Limb (tissue), 2 donors: ENCODE data around the gene JUNB.
A peak's percentile ranks its signal among the peaks of the same experiment; 100 is the strongest.
"Not testable (repeated sequence)": the region's sequence is repeated elsewhere in the genome, so short reads cannot be mapped to it uniquely, and the experiment has no call there.

Experiments
- DNase-seq, 2 donors: peaks; one replicate each; pipeline ENCODE4 v3.0.0-alpha.2; 2016; ENCODE audit errors: extremely low spot score in 2 of 2

Gene JUNB

DNA sequence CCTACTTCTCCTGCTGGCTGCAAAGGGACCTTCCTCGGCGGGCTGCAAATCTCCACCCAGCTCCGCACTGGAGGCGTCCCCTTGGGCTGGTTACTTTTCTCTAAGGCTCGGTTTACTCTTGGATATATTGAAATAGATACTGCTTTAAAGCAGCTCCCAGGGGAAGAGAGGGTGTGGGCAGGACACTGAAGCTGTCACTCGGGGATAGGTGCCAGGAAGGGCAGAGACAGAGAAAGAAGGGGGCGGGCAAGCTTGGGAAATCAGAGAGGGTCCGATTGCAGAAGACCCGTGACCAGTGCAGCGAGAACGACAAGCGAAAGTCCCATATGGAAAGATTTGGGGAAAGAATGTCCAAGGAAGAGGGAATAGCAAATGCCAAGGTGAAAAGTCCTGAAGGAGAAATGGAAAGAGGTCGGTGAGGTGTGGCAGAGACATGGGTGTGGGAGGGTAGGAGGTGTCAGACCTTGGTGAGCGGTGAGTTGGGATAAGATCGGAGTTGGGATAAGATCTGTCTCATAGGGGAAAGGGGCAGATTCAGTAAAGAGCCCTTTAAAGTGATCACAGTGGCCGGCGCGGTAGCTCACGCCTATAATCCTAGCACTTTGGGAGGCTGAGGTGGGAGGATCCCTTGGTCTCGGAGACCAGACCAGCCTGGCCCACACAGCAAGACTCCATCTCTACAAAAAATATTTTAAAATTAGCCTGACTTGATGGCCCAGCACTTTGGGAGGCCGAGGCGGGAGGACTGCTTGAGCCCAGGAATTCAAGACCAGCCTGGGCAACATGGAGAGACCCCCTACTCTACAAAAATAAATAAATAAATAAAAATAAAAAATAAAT is 11.2 kb downstream of the JUNB start:
- DNase-seq = no peak

GRCh38 chr19:12804051-12804450 is 12.8 kb downstream of the JUNB start:
- DNase-seq = no peak

DNA sequence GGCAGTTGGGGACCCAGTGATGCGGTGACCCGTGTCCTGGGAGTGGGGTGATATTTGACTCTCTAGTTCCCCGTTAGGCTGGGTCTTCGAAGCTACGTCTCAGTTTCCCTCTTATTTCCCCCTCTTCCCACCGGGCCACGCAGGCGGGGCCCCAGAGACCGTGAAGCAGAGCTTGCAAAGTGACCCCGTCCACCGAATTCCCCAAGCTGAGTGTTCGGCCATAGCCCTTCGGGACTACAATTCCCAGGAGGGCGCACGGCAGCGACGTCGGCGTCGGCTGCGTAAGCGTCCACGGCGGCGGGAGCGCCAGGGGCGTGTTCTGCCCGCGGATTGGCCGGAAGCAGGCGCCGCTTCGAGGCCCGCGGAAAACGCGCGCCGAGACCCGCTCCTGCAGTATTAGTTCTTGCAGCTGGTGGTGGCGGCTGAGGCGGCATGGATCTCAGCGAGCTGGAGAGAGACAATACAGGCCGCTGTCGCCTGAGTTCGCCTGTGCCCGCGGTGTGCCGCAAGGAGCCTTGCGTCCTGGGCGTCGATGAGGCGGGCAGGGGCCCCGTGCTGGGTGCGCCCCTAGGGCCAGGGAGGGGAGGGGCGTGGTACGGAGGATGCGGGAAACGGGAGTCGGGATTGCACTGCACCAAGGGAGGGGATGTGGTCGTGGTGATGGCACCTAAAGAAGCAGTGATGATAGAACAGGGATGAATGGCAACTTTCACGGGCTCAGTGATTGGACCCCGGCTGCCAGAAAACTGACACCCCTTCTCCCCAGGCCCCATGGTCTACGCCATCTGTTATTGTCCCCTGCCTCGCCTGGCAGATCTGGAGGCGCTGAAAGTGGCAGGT is 15.2 kb downstream of the JUNB start, which contains the start of gene RNASEH2A:
RNASEH2A (plus strand) TSS at position 343 of the 840 bp plus-strand sequence; CDS start at position 433, 90 bp downstream.
- peak; percentile 92 for DNase-seq

- DNase-seq = no peak
Measured at GRCh38 chr19:12815088-12815487, 23.8 kb downstream of the JUNB start.

- not testable (repeated sequence) for DNase-seq
Measured at GRCh38 chr19:12817188-12817587, 25.9 kb downstream of the JUNB start.

DNA sequence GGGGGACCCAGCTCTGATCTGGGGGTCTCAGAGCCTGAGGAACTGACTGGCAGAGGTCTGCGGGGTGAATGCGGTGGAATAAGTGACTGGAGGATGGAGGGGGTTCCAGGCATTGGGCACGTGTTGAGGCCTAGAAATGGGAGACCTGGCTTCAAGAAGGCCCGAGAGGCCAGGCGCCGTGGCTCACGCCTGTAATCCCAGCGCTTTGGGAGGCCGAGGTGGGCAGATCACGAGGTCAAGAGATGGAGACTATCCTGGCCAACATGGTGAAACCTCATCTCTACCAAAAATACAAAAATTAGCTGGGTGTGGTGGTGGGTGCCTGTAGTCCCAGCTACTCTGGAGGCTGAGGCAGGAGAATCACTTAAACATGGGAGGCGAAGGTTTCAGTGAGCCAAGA is 26.5 kb downstream of the JUNB start:
- DNase-seq = not testable (repeated sequence)

DNA sequence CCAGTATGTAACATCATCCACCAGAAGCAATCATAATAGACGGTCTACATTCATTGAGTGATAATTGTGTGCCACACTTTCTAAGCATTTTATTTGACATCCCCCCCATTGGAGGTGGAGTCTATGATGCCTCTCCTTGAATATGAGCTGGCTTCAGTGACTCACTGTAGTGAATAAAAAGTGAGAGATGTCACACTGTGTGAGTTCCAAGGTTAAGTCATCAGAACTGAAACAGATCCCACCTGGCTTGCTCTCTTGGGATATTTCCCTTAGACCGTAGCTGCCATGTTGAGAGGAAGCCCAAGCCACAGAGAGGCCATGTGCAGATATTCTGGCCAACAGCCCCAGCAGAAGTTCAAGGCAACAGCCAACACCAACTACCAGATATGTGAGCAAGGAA is 30.5 kb downstream of the JUNB start:
- DNase-seq = no peak

DNA sequence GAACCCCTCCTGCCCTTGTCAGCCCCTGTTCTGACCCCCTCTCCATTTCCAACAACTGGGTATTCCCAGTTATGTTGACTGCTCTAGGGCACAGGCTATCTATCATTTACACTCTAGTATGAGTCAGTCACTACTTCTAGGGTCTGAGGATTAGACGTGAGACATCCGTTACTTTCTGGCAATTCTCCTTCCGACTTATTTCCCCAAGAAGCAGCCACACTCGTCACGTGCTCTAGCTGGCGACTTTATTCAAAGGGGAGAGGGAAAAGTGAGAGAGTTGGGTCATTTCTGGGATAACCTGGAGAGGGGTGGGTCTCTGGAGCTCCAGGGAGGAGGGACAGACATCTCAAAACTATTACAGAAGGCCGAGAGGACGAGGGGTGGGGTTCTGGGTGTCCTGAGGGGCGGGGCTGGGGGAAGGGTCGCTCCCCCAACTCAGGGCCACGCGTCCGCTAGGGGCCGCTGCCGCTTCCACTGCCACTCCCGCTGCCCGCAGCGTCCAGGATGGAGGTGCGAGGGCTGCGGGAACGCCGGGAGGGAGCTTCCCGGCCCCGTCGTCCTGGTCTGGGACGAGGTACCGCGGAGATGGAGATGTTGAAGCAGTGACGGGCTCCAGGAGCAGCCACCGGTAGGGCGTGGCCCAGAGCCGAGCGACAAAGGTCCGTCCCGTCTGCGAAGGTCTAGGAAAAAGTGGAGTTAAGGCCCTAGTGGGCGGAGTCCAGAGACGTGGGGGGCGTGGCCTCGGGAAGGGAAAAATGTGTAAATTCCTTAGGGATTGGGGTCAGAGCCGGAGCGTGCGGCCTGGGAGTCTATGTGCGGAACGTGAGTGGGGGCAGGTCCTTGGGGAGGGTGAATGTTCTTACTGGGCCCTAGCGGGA is 34.2 kb downstream of the JUNB start:
- peak in 1 of 2 donors; percentile 55 for DNase-seq

DNA sequence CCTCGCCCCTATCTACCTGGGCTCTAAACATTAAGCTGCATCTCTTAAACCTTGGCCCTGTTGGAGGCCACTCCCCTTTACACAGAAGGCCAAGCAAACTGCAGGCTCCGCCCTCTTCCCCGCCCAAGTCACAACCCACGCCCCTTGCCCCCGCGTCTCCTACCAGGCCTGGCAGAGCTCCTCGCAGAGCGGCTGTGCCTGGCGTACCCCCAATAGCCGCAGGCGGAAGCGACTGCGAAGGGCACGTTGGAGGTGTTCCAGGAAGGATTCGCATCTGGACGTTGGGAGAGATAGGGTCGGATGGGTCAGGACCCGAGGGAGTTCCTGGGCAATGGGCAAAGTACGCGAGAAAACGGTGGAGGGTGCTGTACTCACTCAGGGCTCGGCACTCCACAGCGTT is 37.2 kb downstream of the JUNB start:
- DNase-seq = no peak

DNA sequence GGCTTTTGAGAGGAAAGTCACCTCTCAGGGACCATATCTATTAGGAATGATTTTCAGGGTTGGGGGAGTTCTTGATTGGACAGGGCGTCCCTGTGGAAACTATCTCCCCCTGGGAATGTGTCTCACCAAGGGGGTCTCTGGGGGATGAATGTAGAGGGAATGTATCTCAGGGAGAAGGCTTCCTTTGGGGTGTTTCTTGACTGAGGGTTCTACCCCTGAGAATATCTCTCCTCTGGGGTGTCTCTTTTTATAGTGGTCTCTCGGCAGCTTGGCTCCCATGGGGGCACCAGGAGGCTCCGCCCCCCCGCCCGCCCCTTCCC is 42.1 kb downstream of the JUNB start:
- no peak for DNase-seq

DNA sequence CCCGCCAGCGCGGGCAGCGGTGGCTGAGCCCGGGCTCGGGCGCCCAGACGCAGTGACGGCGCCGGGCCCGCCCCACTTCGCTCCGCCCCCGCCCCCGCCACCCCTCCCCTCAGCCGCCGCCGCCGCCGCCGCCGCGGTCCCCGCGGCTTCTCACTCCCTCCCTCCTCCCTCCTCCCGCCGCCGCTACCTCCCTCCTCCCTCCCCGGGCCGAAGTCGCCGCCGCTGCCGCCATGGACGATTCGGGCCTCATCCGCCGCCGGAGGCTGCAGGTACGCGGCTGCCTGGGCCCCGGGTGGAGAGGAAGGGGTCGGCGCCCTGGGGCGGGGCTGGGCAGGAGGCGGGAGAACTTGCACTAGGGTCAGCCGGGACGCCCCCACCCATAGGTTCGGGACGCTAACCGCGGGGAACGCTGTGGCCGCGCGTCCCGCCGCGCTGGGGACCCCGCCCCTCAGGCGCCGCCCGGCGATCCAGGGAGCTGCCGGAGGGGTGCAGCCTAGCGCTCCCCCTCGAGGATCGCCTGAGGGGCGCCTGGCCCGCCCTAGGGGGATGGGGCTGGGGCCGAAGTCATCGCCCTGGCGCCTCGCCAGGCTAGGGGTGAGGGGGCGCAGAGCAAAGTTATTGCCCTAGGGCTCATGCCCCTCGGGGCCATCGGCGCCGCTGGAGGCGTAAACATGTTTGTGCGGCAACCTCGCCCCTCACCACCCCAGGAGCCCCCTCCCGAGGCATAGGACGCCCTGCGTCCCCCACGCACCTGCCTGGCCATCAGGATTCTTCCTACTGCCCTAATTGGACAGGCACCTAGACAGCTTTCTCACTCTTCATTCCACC is 42.7 kb downstream of the JUNB start:
- DNase-seq = peak in 1 of 2 donors; percentile 66

DNA sequence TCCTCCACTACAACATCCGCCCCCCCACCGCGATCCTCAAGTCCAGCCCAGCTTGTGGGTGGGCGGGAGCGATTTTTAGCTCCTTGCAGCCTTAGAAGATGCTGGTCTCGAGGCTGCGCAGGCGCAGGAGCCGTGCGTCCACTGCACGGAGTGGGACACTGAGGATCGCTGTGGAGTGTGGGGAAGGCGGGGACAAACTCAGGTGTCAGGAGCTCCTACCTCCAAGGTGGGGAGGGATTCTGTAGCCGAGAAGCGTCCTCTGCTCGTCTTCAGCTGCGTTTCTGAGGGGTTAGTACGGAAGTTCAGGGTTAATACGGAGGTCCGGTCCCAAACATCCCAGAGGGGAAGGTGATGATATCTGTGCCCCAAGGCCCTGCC is 43.3 kb downstream of the JUNB start, which contains the start of gene RTBDN:
RTBDN (minus strand) TSS at position 14 of the 378 bp plus-strand sequence. CDS start 4,600 bp downstream, outside the sequence.
- DNase-seq = no peak

DNA sequence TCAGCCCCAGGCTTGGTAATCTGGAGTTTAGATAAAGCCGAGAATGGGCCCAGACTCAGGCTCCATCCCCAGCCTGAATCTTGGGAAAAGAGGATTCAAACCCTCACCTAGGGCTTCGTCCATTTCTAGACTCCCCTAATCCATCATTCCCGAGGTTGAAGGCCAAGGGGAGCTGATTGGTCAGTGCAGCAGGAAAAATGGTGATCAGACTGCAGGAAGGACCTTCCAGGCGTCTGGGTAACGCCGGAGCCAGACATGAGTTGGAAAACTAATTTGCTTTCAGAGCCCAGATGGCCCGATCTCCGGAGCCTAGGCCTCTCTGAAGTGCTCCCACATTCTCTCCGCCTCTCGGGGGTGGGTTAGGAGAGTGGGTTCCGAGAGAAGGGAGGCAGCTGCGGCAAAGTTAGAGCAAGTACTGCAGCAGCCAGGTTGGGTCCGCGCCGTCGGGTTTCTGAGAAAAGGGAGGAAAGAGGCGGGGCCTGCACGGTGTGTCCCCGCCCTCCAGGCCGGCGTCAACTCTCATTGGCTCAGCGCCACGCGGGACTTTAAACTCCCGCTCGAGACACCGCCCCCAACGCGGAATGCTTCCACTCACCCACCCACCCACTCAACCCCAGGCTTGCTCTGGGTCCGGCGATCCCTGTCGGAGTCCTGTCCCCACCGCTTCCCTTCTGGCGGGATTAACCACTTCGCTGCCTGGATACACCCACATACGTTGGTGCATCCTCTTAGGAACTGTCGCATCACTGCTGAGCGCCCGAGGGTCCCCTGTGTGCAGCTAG is 43.9 kb downstream of the JUNB start:
- peak in 1 of 2 donors; percentile 59 for DNase-seq

DNA sequence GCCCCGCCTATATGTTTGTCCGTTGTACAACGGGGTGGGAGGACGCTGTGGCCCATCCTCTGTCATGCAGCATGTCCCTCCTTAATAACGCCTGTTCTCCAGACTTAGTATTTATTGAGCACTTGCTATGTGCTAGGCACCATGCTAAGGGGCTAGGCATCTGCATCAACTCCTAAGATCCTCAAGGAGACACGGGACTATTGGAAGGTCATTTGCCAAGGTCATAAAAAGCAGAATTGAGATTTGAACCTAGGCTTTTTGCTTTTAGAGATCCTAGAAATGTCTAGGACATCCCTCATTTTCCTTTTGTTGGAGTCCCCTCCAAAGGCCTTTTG is 45.2 kb downstream of the JUNB start:
- no peak for DNase-seq

- DNase-seq = no peak
Measured at GRCh38 chr19:12837225-12837624, 45.9 kb downstream of the JUNB start.

DNA sequence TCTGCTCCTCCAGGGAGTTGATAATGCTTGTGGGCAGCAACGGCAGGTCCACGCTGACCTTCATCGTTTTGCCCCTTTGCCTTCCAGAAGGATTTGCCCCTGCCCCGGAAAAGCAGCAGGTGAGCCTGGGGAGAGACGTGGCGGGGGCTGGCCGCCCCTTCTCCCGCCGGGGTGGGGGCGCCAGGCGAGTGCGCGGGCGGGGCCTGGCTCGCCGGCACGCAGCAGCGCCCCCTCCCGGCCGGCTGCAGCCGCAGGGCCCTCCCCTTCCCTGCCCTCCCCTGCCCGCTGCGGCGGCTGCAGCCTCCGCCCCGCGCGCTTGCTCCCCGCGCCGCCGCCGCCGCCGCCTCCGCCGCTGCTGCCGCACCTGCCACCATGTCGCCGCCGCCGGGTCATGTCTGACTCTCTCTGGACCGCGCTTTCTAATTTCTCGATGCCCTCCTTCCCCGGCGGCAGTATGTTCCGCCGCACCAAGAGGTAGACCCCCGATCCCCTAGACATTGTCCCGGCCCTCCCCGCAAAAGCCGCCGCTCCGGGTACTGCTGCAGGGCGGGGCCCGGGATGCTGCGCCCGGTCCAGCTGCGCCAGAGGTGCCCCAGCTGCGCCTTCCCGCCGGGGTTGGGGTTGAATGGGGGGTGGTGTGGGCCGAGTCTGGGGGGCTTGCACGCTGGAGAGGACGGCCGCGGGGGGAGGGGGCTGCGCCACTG is 47.0 kb downstream of the JUNB start, which contains the start of gene MAST1:
MAST1 (plus strand) TSS at position 334 of the 704 bp plus-strand sequence; CDS start at position 392, 58 bp downstream.
- DNase-seq = peak in 1 of 2 donors; percentile 72

DNA sequence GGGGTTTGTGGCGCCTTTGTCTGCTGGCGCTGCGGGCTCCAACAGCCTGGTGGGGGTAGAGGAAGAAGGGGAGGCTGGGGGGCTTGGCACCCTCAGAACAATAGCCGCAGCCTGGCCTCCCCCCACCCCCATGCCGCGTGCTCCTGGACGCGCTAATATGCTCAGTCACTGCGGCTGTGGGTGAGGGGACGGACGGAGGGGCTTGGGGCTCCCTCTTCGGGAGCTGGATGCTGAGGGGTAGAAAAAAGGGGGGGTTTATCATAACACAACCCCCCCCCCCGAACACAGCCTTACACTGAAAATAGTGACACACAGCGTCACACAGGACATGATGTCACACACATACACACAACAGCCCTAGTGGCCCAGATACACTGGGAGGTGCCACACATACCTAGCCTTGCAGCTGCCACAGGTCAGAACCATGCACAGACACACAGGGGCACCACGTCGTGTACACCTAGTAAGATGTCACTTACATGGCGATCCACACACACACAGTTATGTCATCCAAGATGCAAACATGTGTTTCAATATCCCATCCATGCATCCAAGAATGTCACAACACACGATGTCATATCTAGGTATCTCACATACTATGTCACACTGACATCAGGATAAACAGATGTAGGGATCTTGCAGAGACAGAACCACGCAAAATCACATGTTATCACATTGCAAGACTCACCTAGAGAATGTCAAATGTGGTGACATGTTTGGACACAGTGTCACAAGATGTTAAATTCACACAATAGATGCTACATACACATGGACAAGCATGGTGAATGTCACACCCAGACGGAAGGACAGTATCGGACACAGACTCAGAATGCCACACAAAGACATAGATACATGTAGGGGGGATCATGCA is 47.8 kb downstream of the JUNB start:
- peak in 1 of 2 donors; percentile 47 for DNase-seq
